Neural cell (in vitro differentiated cells): ENCODE measurements around the gene SLC29A3. TPM values are rescaled to one million over a fixed set of nuclear protein-coding genes. Genes with fewer than 3 reads are reported as not detected.

Source experiments
- H2AFZ ChIP-seq: fragments of 200-600, 300-800 bp; sonication (generic), shearing (Covaris generic); 2 replicates; pipeline ENCODE4 v1.6.0; 2014; ENCODE audit warnings: low read depth, mild to moderate bottlenecking, antibody characterized with exemption, low read length, moderate library complexity
- H3F3A ChIP-seq: fragments of 200-600 bp; shearing (Covaris generic); 2 replicates; pipeline ENCODE4 v1.6.1; 2016; ENCODE audit warnings: mild to moderate bottlenecking, moderate library complexity, mixed read lengths, antibody characterized with exemption, low read length; ENCODE audit not compliant: insufficient read depth, poor library complexity, severe bottlenecking
- H3K27ac ChIP-seq: fragments of 200-600, 300-800 bp; sonication (generic), shearing (Covaris generic); 2 replicates; pipeline ENCODE4 v1.5.1; 2014; ENCODE audit warnings: mild to moderate bottlenecking, low read length, moderate library complexity
- H3K27me3 ChIP-seq: fragments of 300-800, 200-600 bp; sonication (generic), shearing (Covaris generic); 2 replicates; pipeline ENCODE4 v1.6.0; 2014; ENCODE audit warnings: mild to moderate bottlenecking, low read depth, low read length, moderate library complexity; ENCODE audit not compliant: insufficient read depth
- H3K36me3 ChIP-seq: fragments of 300-800, 200-600 bp; sonication (generic), shearing (Covaris generic); 2 replicates; pipeline ENCODE4 v1.5.1; 2014; ENCODE audit warnings: mild to moderate bottlenecking, antibody characterized with exemption, low read length, moderate library complexity; ENCODE audit not compliant: insufficient read depth
- H3K4me2 ChIP-seq: fragments of 300-800, 200-600 bp; sonication (generic), shearing (Covaris generic); 2 replicates; pipeline ENCODE4 v1.6.0; 2014; ENCODE audit warnings: mild to moderate bottlenecking, low read length
- H3K4me3 ChIP-seq: fragments of 300-800, 200-600 bp; sonication (generic), shearing (Covaris generic); 2 replicates; pipeline ENCODE4 v1.5.1; 2014; ENCODE audit warnings: mild to moderate bottlenecking, low read length, moderate library complexity
- H3K79me2 ChIP-seq: fragments of 200-600 bp; shearing (Covaris generic); replicated peaks from 2 replicates; pipeline ENCODE4 v1.6.0; 2014; ENCODE audit warnings: mild to moderate bottlenecking, low read length, moderate library complexity; ENCODE audit not compliant: insufficient read depth
- H3K9ac ChIP-seq: fragments of 300-800, 200-600 bp; sonication (generic), shearing (Covaris generic); 2 replicates; pipeline ENCODE4 v1.6.1; 2016; ENCODE audit warnings: mild to moderate bottlenecking, low read length, mixed read lengths
- H3K9me2 ChIP-seq: fragments of 200-600 bp; shearing (Covaris generic); 2 replicates; pipeline ENCODE4 v1.6.1; 2016; ENCODE audit warnings: mild to moderate bottlenecking, low read length, mixed read lengths; ENCODE audit not compliant: insufficient read depth
- H3K9me3 ChIP-seq: fragments of 200-600, 300-800 bp; sonication (generic), shearing (Covaris generic); 2 replicates; pipeline ENCODE4 v1.6.1; 2016; ENCODE audit warnings: mild to moderate bottlenecking, mixed run types, low read length, moderate library complexity, mixed read lengths
- H4K20me1 ChIP-seq: fragments of 200-600 bp; shearing (Covaris generic); 2 replicates; pipeline ENCODE4 v1.6.1; 2016; ENCODE audit warnings: mild to moderate bottlenecking, mixed run types; ENCODE audit not compliant: insufficient read depth
- CTCF ChIP-seq: fragments of 450-650 bp; IDR thresholded peaks from 2 replicates; pipeline ENCODE4 v1.5.1; 2014; ENCODE audit warnings: antibody characterized with exemption, mild to moderate bottlenecking, moderate library complexity; ENCODE audit not compliant: poor library complexity, severe bottlenecking
- EP300 ChIP-seq: fragments of 450-650 bp; conservative IDR thresholded peaks from 2 replicates; pipeline ENCODE4 v1.6.1; 2014; ENCODE audit warnings: antibody characterized with exemption, mild to moderate bottlenecking, moderate library complexity; ENCODE audit not compliant: poor library complexity, severe bottlenecking
- EZH2 ChIP-seq: fragments of 200-600, 300-800 bp; shearing (Covaris generic), sonication (generic); IDR thresholded peaks from 2 replicates; pipeline ENCODE4 v1.6.1; 2014; ENCODE audit warnings: antibody characterized with exemption, low read length, borderline replicate concordance, mild to moderate bottlenecking; ENCODE audit not compliant: insufficient read depth, poor library complexity, severe bottlenecking
- MXI1 ChIP-seq: fragments of 450-650 bp; conservative IDR thresholded peaks from 2 replicates; pipeline ENCODE4 v1.6.1; 2014; ENCODE audit warnings: antibody characterized with exemption, mild to moderate bottlenecking; ENCODE audit not compliant: poor library complexity, severe bottlenecking
- POLR2AphosphoS5 ChIP-seq: IDR thresholded peaks from 2 replicates; pipeline ENCODE4 v1.6.1; 2012
- RAD21 ChIP-seq: fragments of 450-650 bp; conservative IDR thresholded peaks from 2 replicates; pipeline ENCODE4 v1.6.1; 2014; ENCODE audit warnings: antibody characterized with exemption, mild to moderate bottlenecking, moderate library complexity
- REST ChIP-seq: IDR thresholded peaks from 2 replicates; pipeline ENCODE4 v1.6.1; 2012; ENCODE audit warnings: borderline replicate concordance
- SMC3 ChIP-seq: fragments of 450-650 bp; conservative IDR thresholded peaks from 2 replicates; pipeline ENCODE4 v1.6.1; 2014; ENCODE audit warnings: antibody characterized with exemption, mild to moderate bottlenecking, moderate library complexity; ENCODE audit not compliant: poor library complexity
- TAF1 ChIP-seq: IDR thresholded peaks from 2 replicates; pipeline ENCODE4 v1.6.1; 2012; ENCODE audit warnings: low read depth
- polyA plus RNA-seq: library from polyadenylated mRNA; depleted of rRNA; stranded (reverse); fragments of >200 nt; gene quantifications from 2 replicates; pipeline ENCODE4 v1.2.3, GENCODE V29; 2014

SLC29A3 gene
- polyA plus RNA-seq, 1 donor from 2014 or later, result 2.3 TPM

GRCh38 chr10:71321386-71321785 lies 2.3 kb downstream of the SLC29A3 start:
- no peaks in the 10 kb centered on the region for H3K9me2 ChIP-seq
- H3K9ac ChIP-seq, result no peak overlapping the region
- H3K4me2 ChIP-seq, result no peak overlapping the region
- no peaks in the 10 kb centered on the region for H3K36me3 ChIP-seq
- H3K27ac ChIP-seq, result no peak overlapping the region
- H3K4me3 ChIP-seq, result no peak overlapping the region
- H3K79me2 ChIP-seq, result no peaks in the 10 kb centered on the region
- H3K27me3 ChIP-seq, result no peaks in the 10 kb centered on the region
- H3K9me3 ChIP-seq, result no peaks in the 10 kb centered on the region
- H2AFZ ChIP-seq, result no peak overlapping the region
- H3F3A ChIP-seq, result no peaks in the 10 kb centered on the region
- H4K20me1 ChIP-seq, result no peaks in the 10 kb centered on the region
- TF ChIP-seq MXI1 (no peak), RAD21 (no peak), REST (no peak), EZH2 (no peak), EP300 (no peak), TAF1 (no peak), SMC3 (no peak), CTCF (no peak), POLR2AphosphoS5 (no peak)

- no peaks in the 10 kb centered on the region for H3F3A ChIP-seq
- no peaks in the 10 kb centered on the region for H3K27me3 ChIP-seq
- no peak overlapping the region for H2AFZ ChIP-seq
- no peak overlapping the region for H3K9ac ChIP-seq
- H3K9me3 ChIP-seq, result no peaks in the 10 kb centered on the region
- H3K36me3 ChIP-seq, result no peaks in the 10 kb centered on the region
- H3K4me3 ChIP-seq, result no peak overlapping the region
- no peaks in the 10 kb centered on the region for H3K79me2 ChIP-seq
- H3K27ac ChIP-seq, result no peak overlapping the region
- H3K9me2 ChIP-seq, result no peaks in the 10 kb centered on the region
- no peak for TF ChIP-seq TAF1
- TF ChIP-seq REST, result no peak
- TF ChIP-seq MXI1, result no peak
- no peak for TF ChIP-seq SMC3
- no peak for TF ChIP-seq EP300
- no peak for TF ChIP-seq RAD21
- no peak for TF ChIP-seq CTCF
- TF ChIP-seq EZH2, result no peak
- no peak for TF ChIP-seq POLR2AphosphoS5
- H3K4me2 ChIP-seq, result no peak overlapping the region
- no peaks in the 10 kb centered on the region for H4K20me1 ChIP-seq
These were observed 4.3 kb downstream of the SLC29A3 start for GRCh38 chr10:71323407-71323806.
